Right cardiac atrium (tissue), 5 donors: Measurements from ENCODE around the gene RASA3. TPM values are rescaled to one million over a fixed set of nuclear protein-coding genes. Genes with fewer than 3 reads are reported as not detected.
A peak's percentile ranks its signal among the peaks of the same experiment; 100 is the strongest.
"Not testable (repeated sequence)": the region's sequence is repeated elsewhere in the genome, so short reads cannot be mapped to it uniquely, and the experiment has no call there.

Source experiments
- ATAC-seq, 2 donors: fragments of 200-7000 bp; cut with Tn5 transposase; one replicate each; pipeline versions ENCODE4 v1.8.0 to v1.9.1; 2020; ENCODE audit warnings: moderate library complexity in 2 of 2, mild to moderate bottlenecking in 1 of 2
- DNase-seq, 3 donors: peaks; one replicate each; pipeline ENCODE4 v3.0.0-alpha.2; 2020
- H3K27ac ChIP-seq: one replicate; pipeline ENCODE4 v1.5.1; 2013; ENCODE audit warnings: mild to moderate bottlenecking, low read length, control low read depth, moderate library complexity
- H3K27me3 ChIP-seq: one replicate; pipeline ENCODE4 v1.6.1; 2013; ENCODE audit not compliant: control insufficient read depth, insufficient read depth
- H3K4me1 ChIP-seq: one replicate; pipeline ENCODE4 v1.6.1; 2013; ENCODE audit warnings: low read length; ENCODE audit not compliant: control insufficient read depth, insufficient read depth
- H3K4me3 ChIP-seq: one replicate; pipeline ENCODE4 v1.5.1; 2013; ENCODE audit warnings: low read length, control low read depth
- H3K9me3 ChIP-seq: one replicate; pipeline ENCODE4 v1.6.1; 2013; ENCODE audit warnings: low read length; ENCODE audit not compliant: control insufficient read depth
- WGBS: extraction: QIAGEN DNeasy Blood & Tissue Kit; methylation state at CpG from one replicate; pipeline ENCODE4 v1.1.7; 2013; 5-methylcytosine and 5-hydroxymethylcytosine counted together
- intact Hi-C, 4 donors: fragments of 100-400 bp; cut with DNase I; formaldehyde crosslinking; loops; one replicate each; pipeline versions ENCODE4 v1.11.0 to v1.14.0; 2022 to 2023
- polyA plus RNA-seq: library from polyadenylated mRNA; stranded (reverse); fragments of 200-250 nt; gene quantifications from one replicate; pipeline ENCODE4 v1.2.3, GENCODE V29; 2013
- total RNA-seq, 4 donors: library from RNA; stranded (reverse); fragmentation: NEBNext Ultra II Directional; extraction: Animal tissue kit (Norgen Biotek cat#: 25700); gene quantifications; one replicate each; pipeline ENCODE4 v1.2.1, GENCODE V29; 2021
- donor health status: healthy with polysubstance abuse.
- donor health status: DM: no; HTN: yes; CAD: no.
- donor health status: DM: no; HTN: no; CAD: no.
- donor health status: DM: no; HTN: yes; CAD: no; lungs with severe emphysema.
- donor health status: DM: yes; HTN: yes; CAD: no.

The RASA3 gene
- total and polyA plus RNA-seq, 5 donors: 7.4 to 15.5 (median 10.8) TPM

DNA sequence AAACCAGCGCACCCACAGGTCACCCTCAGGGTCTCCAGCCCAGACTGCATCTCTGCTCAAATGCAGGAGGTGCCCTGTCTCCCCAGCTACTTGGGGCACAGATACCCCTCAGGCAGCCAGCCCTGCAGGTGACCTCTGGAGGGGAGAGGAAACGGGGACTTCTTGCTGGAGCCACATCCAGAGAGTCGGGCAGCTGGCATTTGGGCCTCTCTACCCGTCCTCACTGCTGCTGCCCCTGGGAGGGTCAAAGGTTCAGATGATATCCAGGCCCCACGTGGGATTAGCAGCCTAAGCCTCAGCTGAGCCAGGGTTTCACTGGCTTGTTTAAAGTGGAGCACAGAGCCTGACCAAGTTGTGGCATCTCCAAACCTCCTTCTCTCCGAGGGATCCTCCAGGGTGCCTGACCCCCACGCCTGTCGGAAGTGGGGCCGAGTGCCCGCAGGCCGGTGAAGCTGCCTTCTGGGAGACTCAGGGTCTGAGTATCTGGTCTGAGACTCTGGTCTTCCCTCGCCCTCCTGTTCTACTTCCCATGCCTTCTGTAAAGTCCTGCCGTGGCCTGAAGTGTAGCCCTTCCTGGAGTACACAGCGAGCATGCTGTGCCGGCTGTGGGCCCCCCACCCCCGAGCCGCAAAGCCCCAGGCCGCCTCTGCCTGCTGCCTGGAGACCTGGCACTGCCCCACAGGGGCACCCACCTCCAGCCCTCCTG is 2.1 kb downstream of the RASA3 start:
- Histone ChIP-seq H3K27me3 (no peaks in the 10 kb centered on the region), H3K4me1 (peaks cover 17% of the 10 kb centered on the region), H3K27ac (peak overlapping the region; percentile 79), H3K9me3 (no peaks in the 10 kb centered on the region), H3K4me3 (peak overlapping the region; percentile 80)
- WGBS: 40% methylated on average over 18 of the region's 18 CpGs
- ATAC-seq: no peak
- intact Hi-C loops: no loop called here
- DNase-seq: no peak

DNA sequence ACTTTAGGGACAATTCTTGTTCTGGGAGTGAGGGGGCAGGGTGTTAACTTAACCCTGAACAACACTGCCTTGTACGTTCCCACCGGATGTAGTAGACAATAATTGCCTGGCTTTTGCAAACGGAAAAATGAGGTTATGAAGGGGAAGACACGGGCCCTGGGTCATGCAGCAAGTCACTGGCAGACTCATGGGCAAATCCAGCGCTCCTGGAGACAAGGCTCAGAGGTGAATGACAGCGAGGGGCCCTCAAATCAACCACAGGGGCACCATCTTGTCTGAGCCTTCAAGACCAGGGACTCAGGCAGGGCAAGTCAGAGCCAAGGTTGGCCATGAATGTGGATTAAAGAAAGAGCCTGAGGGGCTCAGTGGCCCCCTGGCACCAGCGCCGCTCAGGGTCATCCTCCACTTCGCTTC is 2.8 kb downstream of the RASA3 start:
- no peak overlapping the region for H3K4me3 ChIP-seq
- no peaks in the 10 kb centered on the region for H3K27me3 ChIP-seq
- WGBS: 65% methylated on average over 9 of the region's 9 CpGs
- no peak overlapping the region for H3K27ac ChIP-seq
- intact Hi-C loops: loop anchor here in 1 of 4 donors (10.0 kb wide), 1 partner anchor 65 kb away; no protein-coding TSS in a partner anchor
- H3K9me3 ChIP-seq: no peaks in the 10 kb centered on the region
- H3K4me1 ChIP-seq: peaks cover 17% of the 10 kb centered on the region
- DNase-seq (no peak), ATAC-seq (no peak)

DNA sequence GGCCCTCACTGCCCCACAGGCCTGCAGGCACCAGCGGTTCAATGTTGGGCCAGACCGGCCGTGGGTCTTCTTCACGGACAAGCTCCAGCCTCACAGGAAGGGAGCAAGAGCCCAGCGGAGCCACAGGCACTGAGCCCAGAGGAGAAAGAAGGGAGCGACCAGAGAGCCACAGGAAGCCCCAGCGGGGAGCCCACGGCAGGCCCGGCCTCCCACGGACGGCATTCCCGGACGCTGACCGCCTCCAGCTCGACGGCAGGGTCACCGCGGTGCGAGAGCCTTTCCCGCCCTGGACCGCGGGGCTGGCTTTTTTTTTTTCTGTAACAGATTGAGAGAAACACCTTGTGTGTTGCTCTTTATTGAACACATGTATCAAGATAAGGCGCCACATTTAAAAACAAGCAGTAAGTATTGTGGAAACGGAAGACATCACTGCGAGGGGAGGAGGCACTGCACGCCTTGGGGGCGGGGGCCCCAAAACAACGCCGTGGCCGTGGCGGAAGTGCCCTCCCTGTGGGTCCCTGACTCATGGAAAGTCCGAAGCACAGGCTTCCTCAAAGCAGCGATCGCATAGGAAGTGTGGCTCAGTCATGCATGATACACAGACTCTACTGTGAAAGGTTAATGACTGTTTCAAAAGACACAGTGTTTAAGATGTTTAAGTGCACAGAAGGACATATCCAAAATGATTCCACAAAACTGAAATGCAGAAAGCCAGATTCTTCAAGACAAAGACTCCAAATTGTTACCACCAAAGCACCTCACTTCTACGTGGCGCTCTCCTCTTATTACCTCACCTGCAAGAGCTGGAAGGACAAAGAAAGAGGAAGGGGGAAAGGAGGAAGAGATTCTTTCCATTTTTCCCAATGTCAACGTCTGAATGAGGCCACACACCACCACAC is 3.5 kb downstream of the RASA3 start:
- 30% methylated on average over 37 of the region's 37 CpGs for WGBS
- Histone ChIP-seq H3K27ac (peak overlapping the region; percentile 13), H3K4me3 (no peak overlapping the region), H3K4me1 (peaks cover 16% of the 10 kb centered on the region), H3K27me3 (no peaks in the 10 kb centered on the region), H3K9me3 (no peaks in the 10 kb centered on the region)
- intact Hi-C loops: loop anchor here in 1 of 4 donors (10.0 kb wide), 1 partner anchor 64 kb away; no protein-coding TSS in a partner anchor
- DNase-seq (peak; percentile 85 to 93 (median 92)), ATAC-seq (peak; percentile 62 to 85)

DNA sequence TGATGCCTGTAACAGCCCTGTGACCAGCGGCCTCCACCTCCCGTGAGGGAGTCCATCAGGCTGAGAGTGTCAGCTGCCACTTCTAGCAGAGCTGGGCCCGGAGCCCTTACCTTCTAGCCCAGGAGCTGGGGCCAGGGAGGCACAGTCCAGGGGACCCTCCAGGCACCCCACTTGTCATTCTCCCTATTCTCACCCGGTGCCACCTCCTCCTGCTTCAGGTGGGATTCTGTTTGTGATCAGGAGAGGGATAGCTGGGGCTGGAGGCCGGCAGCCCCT is 4.1 kb downstream of the RASA3 start:
- H3K9me3 ChIP-seq: no peaks in the 10 kb centered on the region
- H3K27ac ChIP-seq: no peak overlapping the region
- intact Hi-C loops: loop anchor here in 1 of 4 donors (10.0 kb wide), 1 partner anchor 63 kb away; no protein-coding TSS in a partner anchor
- H3K4me3 ChIP-seq: no peak overlapping the region
- ATAC-seq (no peak), DNase-seq (no peak)
- 70% methylated on average over 5 of the region's 5 CpGs for WGBS
- H3K4me1 ChIP-seq: peaks cover 16% of the 10 kb centered on the region
- no peaks in the 10 kb centered on the region for H3K27me3 ChIP-seq

DNA sequence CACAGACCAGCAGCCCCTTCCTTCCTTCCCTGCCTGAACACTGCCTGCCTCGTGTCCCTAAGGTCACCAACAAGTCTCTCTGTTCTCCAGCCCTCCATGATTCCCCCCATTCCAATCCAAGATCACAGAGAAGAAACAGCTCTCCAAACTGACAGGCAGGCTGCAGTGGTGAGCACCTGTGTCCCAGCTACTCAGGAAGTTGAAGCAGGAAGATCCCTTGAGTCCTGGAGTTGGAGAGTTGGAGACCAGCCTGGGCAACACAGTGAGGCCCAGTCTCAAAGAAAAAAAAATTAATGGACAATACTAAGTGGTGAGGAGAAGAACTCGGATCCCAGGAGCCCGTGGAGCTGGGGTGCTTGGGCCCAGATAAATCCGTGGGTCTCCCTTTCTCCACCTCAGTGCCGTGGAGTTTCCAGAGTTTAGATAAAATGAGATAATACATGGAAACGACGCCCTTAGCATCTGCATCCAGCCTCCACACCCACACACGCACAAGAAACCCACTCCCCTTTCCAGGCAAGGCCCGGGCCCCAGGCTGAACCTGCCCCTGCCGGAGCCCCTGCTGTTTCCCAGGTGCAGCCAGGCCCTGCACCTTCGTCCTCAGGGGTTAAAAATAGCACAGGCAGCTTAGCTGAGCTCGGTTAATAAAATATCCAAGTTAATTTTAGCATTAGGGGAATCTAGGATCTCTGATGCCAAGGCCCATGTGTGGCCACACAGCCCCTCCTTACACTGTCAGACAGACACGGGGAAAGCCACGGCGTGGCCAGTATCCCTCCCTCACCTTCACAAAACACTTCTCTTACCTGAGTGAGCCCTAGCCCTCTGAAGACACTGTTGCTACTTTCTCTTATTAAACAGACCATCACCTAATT is 4.7 kb downstream of the RASA3 start:
- Histone ChIP-seq H3K4me3 (no peak overlapping the region), H3K4me1 (peaks cover 16% of the 10 kb centered on the region), H3K9me3 (no peaks in the 10 kb centered on the region), H3K27ac (no peak overlapping the region), H3K27me3 (no peaks in the 10 kb centered on the region)
- ATAC-seq (no peak), DNase-seq (no peak)
- intact Hi-C loops: loop anchor here in 1 of 4 donors (10.0 kb wide), 1 partner anchor 63 kb away; no protein-coding TSS in a partner anchor
- 47% methylated on average over 15 of the region's 15 CpGs for WGBS

DNA sequence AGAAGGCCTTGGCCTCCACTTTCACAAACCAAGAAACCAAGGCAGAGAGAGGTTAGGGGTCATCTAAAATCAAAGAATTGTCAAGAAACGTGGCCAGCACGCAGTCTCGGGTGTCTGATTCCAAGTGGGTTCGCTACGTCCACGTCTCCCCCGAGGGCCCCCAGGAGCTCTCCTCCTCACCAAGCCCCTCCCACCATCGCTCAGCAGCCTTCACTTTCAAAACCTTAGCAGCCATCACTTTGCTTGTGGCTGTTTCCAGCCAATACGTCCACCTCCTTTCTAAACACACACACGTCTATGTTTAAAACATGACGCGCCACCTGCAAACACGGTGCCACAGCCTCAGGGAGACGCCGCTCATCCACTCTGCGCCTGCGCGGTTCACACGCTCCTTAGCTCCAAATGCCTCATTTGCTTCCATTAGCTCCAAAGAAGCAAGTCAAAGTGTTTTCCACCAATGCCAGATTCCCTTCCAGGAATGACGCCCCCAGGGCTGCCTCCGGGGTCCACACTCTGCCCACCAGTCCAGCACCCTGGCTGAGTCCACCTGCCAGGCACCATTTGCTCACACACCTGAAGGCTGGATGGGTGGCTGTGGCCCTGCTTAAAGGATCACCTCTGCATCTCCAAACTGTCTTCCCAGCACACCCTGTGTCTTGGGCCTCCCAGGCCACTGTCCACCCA is 5.5 kb downstream of the RASA3 start:
- DNase-seq (no peak), ATAC-seq (no peak)
- WGBS: 86% methylated on average over 21 of the region's 21 CpGs
- no peaks in the 10 kb centered on the region for H3K9me3 ChIP-seq
- no peak overlapping the region for H3K4me3 ChIP-seq
- peaks cover 16% of the 10 kb centered on the region for H3K4me1 ChIP-seq
- intact Hi-C loops: loop anchor here in 1 of 4 donors (10.0 kb wide), 1 partner anchor 62 kb away; no protein-coding TSS in a partner anchor
- no peaks in the 10 kb centered on the region for H3K27me3 ChIP-seq
- H3K27ac ChIP-seq: no peak overlapping the region

DNA sequence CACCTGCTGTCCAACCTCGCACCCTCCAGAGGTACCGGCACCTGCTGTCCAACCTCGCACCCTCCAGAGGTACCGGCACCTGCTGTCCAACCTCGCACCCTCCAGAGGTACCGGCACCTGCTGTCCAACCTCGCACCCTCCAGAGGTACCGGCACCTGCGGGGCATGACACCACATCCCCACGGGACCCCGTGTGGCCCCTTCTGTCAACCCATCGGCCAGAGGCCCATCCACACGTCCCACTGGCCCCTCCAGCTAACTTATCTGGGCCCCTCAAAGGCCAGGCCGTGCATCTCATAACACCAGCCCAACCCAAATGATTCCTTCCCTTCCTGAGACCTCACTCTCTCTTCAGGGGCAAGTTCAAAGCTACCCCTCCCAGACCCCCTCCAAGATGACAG is 6.3 kb downstream of the RASA3 start:
- H3K9me3 ChIP-seq, DNase-seq, H3K27ac ChIP-seq, H3K4me3 ChIP-seq, H3K27me3 ChIP-seq, ATAC-seq: not testable (repeated sequence)
- intact Hi-C loops: loop anchor here in 1 of 4 donors (10.0 kb wide), 1 partner anchor 61 kb away; no protein-coding TSS in a partner anchor
- peaks cover 16% of the 10 kb centered on the region for H3K4me1 ChIP-seq
- WGBS: 95% methylated on average over 12 of the region's 14 CpGs

DNA sequence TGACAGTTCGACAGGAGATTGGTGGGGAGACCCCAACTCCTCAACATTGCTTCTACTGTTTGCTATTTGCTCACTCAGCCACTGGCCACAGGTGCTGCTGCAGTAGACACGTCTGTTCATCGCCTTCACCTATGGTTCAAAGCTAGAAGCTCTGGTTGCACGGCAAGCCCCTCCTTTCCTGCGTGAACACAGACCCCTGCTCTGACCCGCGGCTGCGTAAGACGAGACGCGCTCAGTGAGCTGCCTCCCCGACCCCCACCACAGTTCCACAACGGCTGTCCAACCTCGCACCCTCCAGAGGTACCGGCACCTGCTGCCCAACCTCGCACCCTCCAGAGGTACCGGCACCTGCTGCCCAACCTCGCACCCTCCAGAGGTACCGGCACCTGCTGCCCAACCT is 6.8 kb downstream of the RASA3 start:
- intact Hi-C loops: loop anchor here in 1 of 4 donors (10.0 kb wide), 1 partner anchor 61 kb away; no protein-coding TSS in a partner anchor
- 95% methylated on average over 18 of the region's 19 CpGs for WGBS
- H3K27ac ChIP-seq: no peak overlapping the region
- ATAC-seq: no peak
- H3K4me1 ChIP-seq: peaks cover 13% of the 10 kb centered on the region
- H3K27me3 ChIP-seq: no peaks in the 10 kb centered on the region
- H3K4me3 ChIP-seq: no peak overlapping the region
- DNase-seq: no peak
- no peaks in the 10 kb centered on the region for H3K9me3 ChIP-seq

DNA sequence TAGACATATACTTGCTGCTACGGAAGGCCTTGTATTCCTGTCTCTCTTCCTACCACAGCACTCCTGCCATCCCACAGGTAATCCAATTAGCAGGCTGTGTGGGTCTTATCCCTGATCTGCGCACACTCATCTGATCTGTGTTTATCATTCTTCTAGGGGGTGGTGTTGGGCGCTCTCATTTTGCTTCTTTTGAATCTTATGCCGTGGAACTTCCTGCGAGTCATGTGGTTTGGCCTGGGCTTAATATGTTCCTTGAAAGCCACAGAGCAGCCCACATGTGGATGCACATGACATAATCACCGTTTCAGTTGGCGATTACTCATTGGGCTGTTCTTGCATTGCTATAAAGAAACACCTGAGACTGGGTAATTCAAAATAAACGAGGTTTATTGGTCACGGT is 7.5 kb downstream of the RASA3 start:
- DNase-seq: no peak
- 80% methylated on average over 9 of the region's 9 CpGs for WGBS

DNA sequence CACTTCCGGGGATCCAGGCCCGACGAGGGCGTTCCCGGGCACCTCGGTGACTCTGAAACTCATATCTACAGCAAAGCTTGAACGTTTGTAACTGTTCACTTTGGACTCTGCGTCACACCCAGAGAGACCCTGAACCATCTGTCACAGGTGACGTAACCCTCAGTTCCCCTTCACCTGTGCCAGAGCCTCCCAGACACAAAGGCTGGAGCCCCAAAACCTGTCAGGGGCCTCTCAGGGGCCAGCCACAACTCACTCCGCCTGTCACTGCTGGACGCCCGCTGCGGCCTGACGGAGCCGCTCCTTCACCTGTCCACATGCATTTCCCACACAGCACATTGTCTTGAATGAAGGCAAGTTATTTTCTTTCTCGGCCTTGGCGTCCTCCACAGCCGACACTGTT is 8.0 kb downstream of the RASA3 start:
- H3K27me3 ChIP-seq: no peaks in the 10 kb centered on the region
- WGBS: 93% methylated on average over 18 of the region's 18 CpGs
- ATAC-seq (no peak), DNase-seq (no peak)
- H3K9me3 ChIP-seq: no peaks in the 10 kb centered on the region
- intact Hi-C loops: loop anchor here in 1 of 4 donors (10.0 kb wide), 1 partner anchor 60 kb away; no protein-coding TSS in a partner anchor
- H3K27ac ChIP-seq: no peak overlapping the region
- H3K4me3 ChIP-seq: no peak overlapping the region
- peaks cover 4% of the 10 kb centered on the region for H3K4me1 ChIP-seq

More for the DNA sequence above, 7.5 kb downstream of the RASA3 start:
- no peaks in the 10 kb centered on the region for H3K27me3 ChIP-seq
- peaks cover 7% of the 10 kb centered on the region for H3K4me1 ChIP-seq
- H3K4me3 ChIP-seq: no peak overlapping the region
- intact Hi-C loops: loop anchor here in 1 of 4 donors (10.0 kb wide), 1 partner anchor 60 kb away; no protein-coding TSS in a partner anchor
- no peak for ATAC-seq
- no peak overlapping the region for H3K27ac ChIP-seq
- no peaks in the 10 kb centered on the region for H3K9me3 ChIP-seq
